Right lung (tissue), 5 donors: ENCODE measurements around the gene CDO1. TPM values are rescaled to one million over a fixed set of nuclear protein-coding genes. Genes with fewer than 3 reads are reported as not detected.

Experiments
- DNase-seq, 2 donors: peaks; one replicate each; pipeline ENCODE4 v3.0.0-alpha.2; 2013
- polyA plus RNA-seq, 5 donors: library from polyadenylated mRNA; unstranded; fragments of 120-200 nt; gene quantifications; one replicate each; pipeline versions ENCODE4 v1.2.1 to v1.2.3, GENCODE V29; 2013; ENCODE audit warnings: inconsistent platforms in 1 of 5, low replicate concordance in 1 of 5; ENCODE audit not compliant: insufficient read length in 5 of 5, insufficient read depth in 1 of 5

The CDO1 gene
- polyA plus RNA-seq, 5 donors: 54.7 to 90.6 (median 60.7) TPM

DNA sequence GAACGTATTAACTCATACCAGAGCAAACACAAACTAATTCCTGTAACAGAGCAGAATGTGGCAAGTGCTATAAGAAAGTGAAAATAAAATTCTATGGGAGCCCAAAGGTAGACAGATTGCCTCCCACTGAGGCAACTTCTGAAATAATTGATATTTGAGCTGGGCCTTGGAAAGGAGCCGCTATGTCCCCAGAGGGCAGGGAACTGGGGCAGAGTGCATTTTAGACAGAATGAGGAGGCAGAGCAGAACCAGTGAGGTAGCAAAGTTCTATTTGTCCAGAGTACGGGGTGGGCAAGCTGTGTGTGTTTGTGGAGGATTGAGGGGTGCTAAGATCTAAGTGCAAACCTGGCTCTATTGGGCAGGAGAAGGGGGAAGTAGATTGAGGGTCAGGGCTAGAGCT, 19.8 kb downstream of the CDO1 start:
- no peak for DNase-seq

DNA sequence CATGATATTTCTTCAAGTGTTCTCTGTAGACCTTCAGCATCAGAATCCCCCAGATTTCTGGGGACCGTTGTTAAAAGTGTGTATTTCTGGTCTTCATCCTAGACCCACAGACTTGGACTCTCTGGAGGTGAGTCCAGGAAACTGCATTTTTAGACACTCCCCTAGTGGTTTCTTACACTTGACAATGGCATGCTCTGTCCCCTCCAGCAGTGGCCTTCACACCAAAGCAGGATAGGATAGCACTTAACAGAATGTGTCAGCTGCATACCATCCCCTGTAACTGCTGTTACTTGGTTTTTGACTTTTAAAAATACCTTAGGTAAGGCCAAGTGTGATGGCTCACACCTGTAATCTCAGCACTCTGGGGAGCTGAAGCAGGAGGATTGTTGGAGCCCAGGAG, 20.8 kb downstream of the CDO1 start:
- DNase-seq: no peak

DNA sequence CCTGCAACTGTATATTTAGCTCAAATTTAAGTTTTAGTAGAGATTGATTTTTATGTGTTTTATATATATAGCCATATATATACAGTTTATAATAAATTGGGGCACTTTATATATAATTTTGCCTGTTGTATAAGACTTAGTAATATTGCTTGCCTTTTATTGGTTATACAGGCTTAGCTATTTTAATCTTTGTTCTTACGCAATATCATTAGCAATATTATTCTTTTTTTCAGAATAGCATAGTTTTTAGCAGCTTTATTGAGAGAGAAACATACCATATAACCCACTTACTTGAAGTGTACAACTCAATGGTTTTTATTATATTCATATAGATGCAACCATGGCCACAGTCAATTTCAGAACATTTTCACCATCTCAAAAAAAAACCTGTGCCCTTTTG, 28.0 kb downstream of the CDO1 start:
- DNase-seq: no peak

DNA sequence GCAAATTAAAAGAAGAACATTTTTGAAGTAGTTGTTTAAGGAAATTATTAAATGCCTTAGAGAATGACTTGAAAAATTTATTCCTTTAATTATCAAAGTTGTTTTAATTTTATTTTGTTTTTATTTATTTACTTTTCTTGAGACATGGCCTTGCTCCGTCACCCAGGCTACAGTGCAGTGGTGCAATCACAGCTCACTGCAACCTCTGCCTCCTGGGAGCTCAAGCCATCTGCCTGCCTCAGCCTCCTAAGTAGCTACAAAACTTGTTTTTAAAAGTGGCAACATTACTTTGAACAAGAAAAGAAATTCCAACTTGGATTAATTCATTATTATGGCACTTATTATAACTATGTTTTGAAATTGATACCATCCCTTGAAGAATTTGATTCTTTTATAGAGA, 29.0 kb downstream of the CDO1 start:
- DNase-seq: no peak

DNA sequence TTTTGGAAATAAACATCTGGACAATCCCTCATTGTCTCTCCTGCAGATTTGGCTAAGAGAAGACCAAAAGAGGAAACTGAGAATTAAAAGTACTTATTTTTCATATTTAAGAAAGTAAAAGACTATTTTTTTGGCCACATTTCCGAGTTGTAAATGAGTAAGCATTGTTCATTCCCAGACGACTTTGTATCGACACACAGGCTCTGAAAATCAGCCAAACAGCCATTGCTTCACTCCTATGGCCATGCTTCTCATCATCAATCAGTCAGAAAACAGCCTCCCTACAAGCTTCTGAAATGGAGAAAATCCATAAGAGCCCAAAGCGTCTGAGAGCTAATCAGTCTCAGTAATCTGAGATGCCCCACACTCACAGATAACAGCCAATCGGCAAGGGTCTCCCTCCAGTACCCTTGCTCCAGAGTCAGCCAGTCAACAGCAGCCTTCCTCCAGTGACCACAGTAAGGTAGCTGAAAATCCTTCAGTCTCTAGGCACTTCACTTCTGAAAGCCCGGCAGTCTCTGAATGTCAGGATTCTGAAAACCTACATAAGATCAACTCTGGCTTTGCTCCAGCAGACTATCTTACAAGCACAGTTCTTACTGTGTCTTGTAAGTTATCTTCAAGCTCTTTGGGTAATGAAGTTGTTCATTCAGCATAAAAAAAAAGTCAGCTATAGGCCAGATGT, 30.9 kb downstream of the CDO1 start:
- DNase-seq: no peak

DNA sequence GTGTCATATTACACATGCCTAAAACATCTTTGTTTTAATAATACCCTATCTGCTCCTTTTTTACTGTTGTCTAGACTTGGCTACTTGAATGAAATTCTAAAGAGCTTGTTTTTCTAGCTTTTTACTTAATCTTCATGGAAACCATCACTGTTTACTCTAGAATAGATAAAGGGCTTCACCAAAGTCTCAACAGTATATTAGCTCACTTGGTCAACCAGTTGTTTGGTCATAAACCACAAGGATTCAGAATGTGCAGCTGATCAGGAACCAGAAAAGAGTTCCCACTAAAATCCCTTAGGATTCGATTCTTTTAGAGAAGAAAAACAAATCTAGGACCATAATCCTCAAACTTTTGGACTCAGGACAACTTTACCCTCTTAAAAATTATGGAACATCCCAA, 38.0 kb downstream of the CDO1 start:
- DNase-seq: no peak

DNA sequence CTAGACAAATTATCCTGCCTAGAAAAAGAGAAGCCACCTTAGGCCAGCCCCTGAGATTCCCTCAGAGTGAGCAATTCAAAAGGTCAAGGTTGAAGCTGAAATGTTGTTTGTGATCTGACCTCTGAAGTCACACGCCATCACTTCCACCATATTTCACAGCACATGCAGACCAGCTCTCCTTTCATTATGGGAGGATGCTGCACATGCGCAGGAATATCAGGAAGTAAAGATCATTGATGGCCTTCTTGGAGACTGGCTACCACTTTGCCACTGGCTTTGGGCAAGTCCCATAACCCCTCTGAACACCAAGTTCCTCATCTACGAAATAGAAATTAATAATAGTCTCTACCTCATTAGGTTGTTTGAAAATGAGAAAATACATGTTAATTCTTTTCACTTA, 39.5 kb downstream of the CDO1 start:
- no peak for DNase-seq

DNA sequence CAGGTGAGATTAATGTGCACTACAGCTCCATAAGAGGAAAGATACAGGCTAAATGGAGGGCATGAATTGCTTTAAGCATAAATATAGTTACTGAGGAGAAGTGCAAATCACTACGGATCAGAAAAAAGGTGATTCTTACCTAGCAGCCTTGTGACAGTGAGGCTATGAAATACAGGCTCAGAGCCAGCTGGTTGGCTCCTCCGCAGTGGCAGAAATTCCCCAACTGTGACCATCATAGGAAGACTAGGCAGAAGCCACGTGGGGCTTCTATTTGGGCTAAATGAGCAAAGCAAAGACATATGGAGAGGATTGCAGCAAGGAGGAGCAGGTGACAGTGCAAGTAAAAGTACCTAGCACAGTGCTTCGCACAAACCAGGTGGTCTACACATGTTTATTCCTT, 40.5 kb downstream of the CDO1 start:
- no peak for DNase-seq

DNA sequence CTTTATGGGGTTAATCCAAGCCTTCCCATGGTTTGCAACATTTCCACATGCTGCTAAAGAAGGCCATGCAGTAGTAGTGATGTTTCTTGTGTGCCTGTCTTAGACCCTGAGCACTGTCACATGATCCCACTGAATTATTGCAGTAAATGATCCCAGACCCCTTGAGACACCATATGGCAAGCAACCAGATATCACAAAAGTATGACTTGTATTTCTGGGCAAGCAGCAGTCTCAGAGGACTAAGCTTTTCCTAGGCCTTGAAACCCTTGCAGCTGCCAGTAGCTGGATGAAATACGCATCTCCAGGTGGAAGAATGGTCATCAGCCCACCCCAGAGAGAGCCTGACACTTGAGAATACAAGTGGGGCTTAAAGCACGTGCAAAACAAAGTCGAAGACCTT, 41.8 kb downstream of the CDO1 start:
- DNase-seq: no peak

DNA sequence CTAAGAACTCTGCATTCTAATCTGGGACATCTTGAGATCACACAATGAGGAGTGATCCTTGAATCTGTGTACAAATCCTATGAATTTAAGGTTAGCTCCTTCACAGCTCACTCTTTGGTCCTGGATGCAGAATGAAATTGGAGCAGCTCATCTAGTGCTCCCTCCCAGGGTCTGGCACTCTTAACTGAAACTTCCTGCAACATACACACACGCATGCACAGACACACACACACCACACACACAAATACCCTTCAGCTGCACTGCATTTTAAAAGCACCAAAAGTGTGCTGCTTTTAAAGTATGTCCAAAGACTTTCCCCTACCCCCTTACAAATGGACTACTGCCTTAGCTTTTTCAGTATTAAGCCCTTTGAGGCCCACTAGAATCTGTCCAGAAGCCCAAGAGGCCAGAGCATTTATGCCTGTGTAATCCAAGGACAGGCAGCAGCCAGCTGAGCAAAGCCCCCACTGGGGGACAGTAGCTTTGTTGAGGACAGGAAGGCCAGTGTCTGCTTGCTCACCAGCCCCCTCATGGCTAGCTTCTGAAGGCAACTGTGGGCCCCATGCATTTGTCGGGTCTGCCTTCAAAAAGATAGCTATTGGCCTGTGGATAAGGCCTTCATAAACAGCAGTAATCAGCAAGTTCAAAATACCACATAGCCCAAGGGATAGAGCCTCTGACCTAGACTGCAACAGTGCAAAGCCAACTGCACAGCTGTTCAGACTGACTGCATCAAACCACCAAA, 43.6 kb downstream of the CDO1 start:
- no peak for DNase-seq

DNA sequence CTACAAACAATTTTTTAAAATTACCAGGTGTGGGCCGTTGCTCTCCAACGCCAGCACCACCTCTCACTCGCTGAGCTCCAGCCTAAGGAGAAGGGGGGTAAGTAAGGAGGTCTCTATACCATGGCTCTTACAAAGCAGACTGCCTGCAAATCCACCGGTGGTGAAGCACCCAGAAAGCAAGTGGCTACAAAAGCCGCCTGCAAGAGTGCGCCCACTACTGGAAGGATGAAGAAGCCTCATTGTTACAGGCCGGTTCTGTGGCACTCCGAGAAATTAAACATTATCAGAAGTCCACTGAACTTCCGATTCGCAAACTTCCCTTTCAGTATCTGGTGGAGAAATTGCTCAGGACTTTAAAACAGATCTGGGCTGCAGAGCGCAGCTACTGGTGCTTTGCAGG, 46.0 kb downstream of the CDO1 start:
- DNase-seq: no peak

DNA sequence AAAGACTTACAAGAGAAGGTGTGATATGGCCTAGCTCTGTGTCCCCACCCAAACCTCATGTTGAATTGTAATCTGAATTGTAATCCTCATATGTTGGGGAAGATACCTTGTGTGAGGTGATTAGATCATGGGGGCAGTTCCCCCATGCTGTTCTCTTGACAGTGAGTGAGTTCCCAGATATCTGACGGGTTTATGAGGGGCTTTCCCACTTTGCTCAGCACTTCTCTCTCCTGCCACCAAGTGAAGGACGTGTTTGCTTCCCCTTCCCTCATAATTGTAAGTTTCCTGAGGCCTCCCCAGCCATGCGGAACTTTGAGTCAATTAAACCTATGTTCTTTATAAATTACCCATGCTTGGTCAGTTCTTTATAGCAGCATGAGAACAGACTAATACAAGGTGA, 49.0 kb downstream of the CDO1 start:
- no peak for DNase-seq

DNA sequence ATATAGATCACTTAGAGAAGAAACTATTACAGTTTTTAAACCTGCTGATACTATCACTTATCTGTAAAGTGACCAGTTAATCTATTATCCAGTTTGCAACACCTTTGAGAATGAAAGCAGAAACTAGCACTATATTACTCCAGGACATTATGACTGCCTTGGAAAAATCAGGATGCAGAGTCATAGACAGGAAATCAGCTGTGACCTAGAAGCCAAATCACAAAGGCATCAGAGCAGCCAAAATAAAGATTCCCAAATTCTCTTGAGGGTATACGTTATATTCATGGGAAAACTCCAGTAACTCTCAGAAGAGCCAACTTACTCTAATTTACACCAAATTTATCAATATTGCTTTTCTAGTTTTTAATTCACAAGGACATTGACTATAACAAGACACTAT, 49.9 kb downstream of the CDO1 start:
- no peak for DNase-seq

DNA sequence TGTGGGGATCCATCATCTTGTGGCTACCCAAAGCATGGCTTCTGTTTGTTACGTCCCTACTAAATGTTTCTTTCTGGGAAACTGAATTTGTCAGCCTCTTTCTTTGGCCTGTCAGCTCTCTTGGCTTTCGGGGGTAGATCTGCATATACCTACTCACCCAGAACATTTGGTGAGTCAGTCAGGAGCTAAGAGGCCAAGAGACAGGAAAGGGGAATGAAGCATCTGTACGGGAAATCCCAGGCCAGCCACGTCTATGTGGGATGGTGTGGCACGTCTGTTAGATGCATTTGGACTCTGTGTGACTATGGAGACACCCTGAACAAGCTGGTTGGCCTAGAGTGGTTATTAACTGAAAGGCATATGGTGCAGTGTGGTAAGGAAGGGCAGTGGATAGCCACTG, 58.1 kb downstream of the CDO1 start:
- no peak for DNase-seq

DNA sequence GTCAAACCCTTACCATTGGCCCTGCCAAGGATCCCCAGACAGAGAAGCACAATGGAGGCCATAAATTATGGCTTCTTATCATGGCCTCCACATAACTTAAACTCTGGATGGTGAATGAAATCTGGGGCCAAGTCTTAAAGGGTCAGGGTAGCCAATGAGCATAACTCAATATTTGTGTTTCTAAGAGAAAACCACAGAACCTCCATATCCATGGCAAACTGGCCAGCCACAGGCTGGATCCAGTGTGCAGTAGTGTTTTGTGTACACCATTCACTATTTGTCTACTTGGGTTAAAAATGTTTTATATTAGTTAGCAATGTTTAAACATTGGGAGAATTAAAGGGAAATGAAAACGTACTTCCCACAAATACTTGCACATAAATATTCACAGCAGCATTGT, 60.8 kb downstream of the CDO1 start:
- DNase-seq: no peak

Other genes with a start within 250 kb of the CDO1 start
- gene TICAM2, start 214.2 kb downstream of the CDO1 start, polyA plus RNA-seq: 1 to 10 TPM; 2.8 to 6.9 (median 6.5) TPM
- 10 to 100 TPM; 64.0 to 89.6 (median 78.7) TPM for gene TMED7, start 190.6 kb downstream of the CDO1 start, polyA plus RNA-seq
- gene ATG12, start 24.9 kb upstream of the CDO1 start, polyA plus RNA-seq: 10 to 100 TPM; 56.6 to 90.3 (median 82.1) TPM
- gene AP3S1, start 25.3 kb upstream of the CDO1 start, polyA plus RNA-seq: 100 to 1,000 TPM; 124 to 193 (median 146) TPM
- 1 to 10 TPM; 1.1 to 1.7 (median 1.2) TPM for gene LVRN, start 145.8 kb upstream of the CDO1 start, polyA plus RNA-seq
- gene ARL14EPL, start 215.8 kb upstream of the CDO1 start, polyA plus RNA-seq: not detected